Pulmonary artery endothelial cell (primary cell): Measurements from ENCODE around the gene KRT25. TPM values are rescaled to one million over a fixed set of nuclear protein-coding genes. Genes with fewer than 3 reads are reported as not detected.

Experiments
- total RNA-seq: library from RNA; depleted of rRNA; stranded (reverse); fragments of >200 nt; gene quantifications from 2 replicates; pipeline ENCODE4 v1.2.3, GENCODE V29; 2014

The KRT25 gene
- total RNA-seq, 1 donor from 2014 or later, result not detected

Other genes with a start within 250 kb of the KRT25 start
- not detected in 2 replicates for gene CCR7, start 189.9 kb downstream of the KRT25 start, total RNA-seq
- gene SMARCE1, start 107.5 kb downstream of the KRT25 start, total RNA-seq, result 85.1 and 88.7 TPM in 2 replicates
- gene KRT222, start 90.2 kb downstream of the KRT25 start, total RNA-seq, result not detected in 2 replicates
- gene KRT24, start 51.6 kb downstream of the KRT25 start, total RNA-seq, result not detected in 2 replicates
- gene KRT26, start 16.9 kb upstream of the KRT25 start, total RNA-seq, result not detected in 2 replicates
- not detected in 2 replicates for gene KRT27, start 27.2 kb upstream of the KRT25 start, total RNA-seq
- not detected in 2 replicates for gene KRT28, start 44.6 kb upstream of the KRT25 start, total RNA-seq
- 3.4 and 3.9 TPM in 2 replicates for gene KRT10, start 67.3 kb upstream of the KRT25 start, total RNA-seq
- gene KRT12, start 111.9 kb upstream of the KRT25 start, total RNA-seq, result not detected in 2 replicates
- gene KRT20, start 129.9 kb upstream of the KRT25 start, total RNA-seq, result not detected in 2 replicates
- gene KRT23, start 182.3 kb upstream of the KRT25 start, total RNA-seq, result not detected in 2 replicates
- not detected in 2 replicates for gene KRT39, start 211.6 kb upstream of the KRT25 start, total RNA-seq
- not detected in 2 replicates for gene KRT40, start 229.0 kb upstream of the KRT25 start, total RNA-seq
- not detected in 2 replicates for gene KRTAP3-3, start 238.8 kb upstream of the KRT25 start, total RNA-seq
- not detected in 2 replicates for gene KRTAP3-2, start 244.6 kb upstream of the KRT25 start, total RNA-seq